Tibial nerve (tissue), 4 donors: Measurements from ENCODE around the gene ADRA2C. TPM values are rescaled to one million over a fixed set of nuclear protein-coding genes. Genes with fewer than 3 reads are reported as not detected.

Experiments used
- DNase-seq, 2 donors: peaks; one replicate each; pipeline ENCODE4 v3.0.0-alpha.2; 2019; ENCODE audit warnings: low spot score in 2 of 2
- H3K27ac ChIP-seq, 4 donors: fragments of 200-600 bp; sonication (generic) in 3 of 4; one replicate each; pipeline ENCODE4 v1.5.1; 2017 to 2019; ENCODE audit warnings: mild to moderate bottlenecking in 1 of 4
- H3K27me3 ChIP-seq, 2 donors: fragments of 200-600 bp; sonication (generic) in 1 of 2; one replicate each; pipeline versions ENCODE4 v1.5.1 to v1.6.0; 2017 to 2019
- H3K36me3 ChIP-seq, 3 donors: fragments of 200-600 bp; sonication (generic); one replicate each; pipeline ENCODE4 v1.5.1; 2018 to 2019
- H3K4me1 ChIP-seq, 4 donors: fragments of 200-600 bp; sonication (generic) in 3 of 4; one replicate each; pipeline ENCODE4 v1.5.1; 2017 to 2019
- H3K4me3 ChIP-seq, 4 donors: fragments of 200-600 bp; sonication (generic) in 3 of 4; one replicate each; pipeline ENCODE4 v1.5.1; 2017 to 2019; ENCODE audit warnings: mild to moderate bottlenecking in 1 of 4, moderate library complexity in 1 of 4
- H3K9me3 ChIP-seq, 4 donors: fragments of 200-600 bp; sonication (generic) in 3 of 4; one replicate each; pipeline ENCODE4 v1.5.1; 2017 to 2019
- CTCF ChIP-seq, 5 experiments: fragments of 200-600 bp in 3 of 5; fragments of 450-650 bp in 2 of 5; sonication (generic) in 3 of 5; IDR thresholded peaks; one replicate each; pipeline ENCODE4 v1.5.1; 2016 to 2019; ENCODE audit warnings: antibody characterized with exemption in 5 of 5, mild to moderate bottlenecking in 3 of 5, moderate library complexity in 2 of 5
- EP300 ChIP-seq, 2 donors: sonication (generic); formaldehyde crosslinking; IDR thresholded peaks; one replicate each; pipeline ENCODE4 v1.6.1; 2017; ENCODE audit warnings: antibody characterized with exemption in 2 of 2, mild to moderate bottlenecking in 1 of 2
- POLR2A ChIP-seq, 2 donors: fragments of 450-650 bp; IDR thresholded peaks; one replicate each; pipeline ENCODE4 v1.6.1; 2017; ENCODE audit warnings: antibody characterized with exemption in 2 of 2, mild to moderate bottlenecking in 2 of 2, moderate library complexity in 2 of 2
- WGBS, 2 donors: methylation state at CpG; one replicate each; pipeline ENCODE4 v1.1.5; 2018; 5-methylcytosine and 5-hydroxymethylcytosine counted together
- total RNA-seq, 4 donors: library from RNA; depleted of rRNA; stranded (reverse); fragments of >200 nt; gene quantifications; one replicate each; pipeline ENCODE4 v1.1.0, GENCODE V29; 2016

ADRA2C gene
- total RNA-seq: 10 to 100 TPM in 2 of 4 donors, 1 to 10 TPM in 2; 3.1 to 13.2 (median 7.5) TPM

- no peak for DNase-seq
- peaks cover 0 to 22% (median 0%) of the 10 kb centered on the region in 4 donors for H3K4me1 ChIP-seq
- H3K9me3 ChIP-seq: no peaks in the 10 kb centered on the region
- peak within 1 kb of the TSS in 1 of 4 donors; percentile 46 for H3K27ac ChIP-seq
- peak within 1 kb of the TSS in 2 of 4 donors; percentile 7 to 45 for H3K4me3 ChIP-seq
- H3K36me3 ChIP-seq: no peaks in the 10 kb centered on the region
- whole genome bisulfite sequencing, 2 donors: 0 to 1% methylated on average over 8 to 31 of the region's 131 CpGs
- H3K27me3 ChIP-seq: peaks cover 0 to 30% of the 10 kb centered on the region in 2 donors
- TF ChIP-seq POLR2A (IDR thresholded peaks at IDR 0.05) (no peak), EP300 (IDR thresholded peaks at IDR 0.05) (no peak), CTCF (IDR thresholded peaks at IDR 0.05) (no peak)
These were observed at the start of gene ADRA2C for GRCh38 chr4:3766036-3766784. ADRA2C (plus strand) TSS chr4:3766385; CDS start chr4:3766607, 222 bp downstream.

GRCh38 chr4:3716631-3717235 is 49.5 kb upstream of the ADRA2C start:
- H3K4me3 ChIP-seq: no peak overlapping the region
- 79 to 81% methylated on average over 10 of the region's 10 CpGs for WGBS, 2 donors
- DNase-seq: no peak
- peaks cover 0 to 22% (median 0%) of the 10 kb centered on the region in 4 donors for H3K9me3 ChIP-seq
- TF ChIP-seq CTCF (IDR thresholded peaks at IDR 0.05) (no peak), EP300 (IDR thresholded peaks at IDR 0.05) (no peak), POLR2A (IDR thresholded peaks at IDR 0.05) (no peak)
- H3K27ac ChIP-seq: no peak overlapping the region
- H3K4me1 ChIP-seq: no peaks in the 10 kb centered on the region
- no peaks in the 10 kb centered on the region for H3K36me3 ChIP-seq
- peaks cover 0 to 4% of the 10 kb centered on the region in 2 donors for H3K27me3 ChIP-seq

- H3K27me3 ChIP-seq: peaks cover 0 to 4% of the 10 kb centered on the region in 2 donors
- DNase-seq: no peak
These were observed 48.9 kb upstream of the ADRA2C start for GRCh38 chr4:3717241-3717640.

GRCh38 chr4:3718462-3718861 is 47.7 kb upstream of the ADRA2C start:
- Histone ChIP-seq H3K4me1 (no peaks in the 10 kb centered on the region), H3K9me3 (peaks cover 0 to 32% (median 0%) of the 10 kb centered on the region in 4 donors), H3K27me3 (peaks cover 0 to 14% of the 10 kb centered on the region in 2 donors), H3K36me3 (no peaks in the 10 kb centered on the region), H3K27ac (no peak overlapping the region), H3K4me3 (no peak overlapping the region)
- 73 to 82% methylated on average over 2 of the region's 2 CpGs for WGBS, 2 donors
- no peak for TF ChIP-seq POLR2A (IDR thresholded peaks at IDR 0.05)
- no peak for TF ChIP-seq CTCF (IDR thresholded peaks at IDR 0.05)
- TF ChIP-seq EP300 (IDR thresholded peaks at IDR 0.05): no peak
- no peak for DNase-seq

More at GRCh38 chr4:3717241-3717640, 48.9 kb upstream of the ADRA2C start:
- H3K9me3 ChIP-seq: peaks cover 0 to 23% (median 0%) of the 10 kb centered on the region in 4 donors
- H3K4me3 ChIP-seq: no peak overlapping the region
- no peak overlapping the region for H3K27ac ChIP-seq
- TF ChIP-seq CTCF (IDR thresholded peaks at IDR 0.05): no peak
- no peak for TF ChIP-seq POLR2A (IDR thresholded peaks at IDR 0.05)
- no peak for TF ChIP-seq EP300 (IDR thresholded peaks at IDR 0.05)
- WGBS, 2 donors: 72 to 81% methylated on average over 6 of the region's 6 CpGs
- H3K4me1 ChIP-seq: no peaks in the 10 kb centered on the region
- H3K36me3 ChIP-seq: no peaks in the 10 kb centered on the region

GRCh38 chr4:3719191-3719590 is 47.0 kb upstream of the ADRA2C start:
- Histone ChIP-seq H3K27me3 (peaks cover 0 to 21% of the 10 kb centered on the region in 2 donors), H3K9me3 (peaks cover 0 to 32% (median 0%) of the 10 kb centered on the region in 4 donors), H3K4me3 (no peak overlapping the region), H3K27ac (no peak overlapping the region), H3K4me1 (no peaks in the 10 kb centered on the region), H3K36me3 (no peaks in the 10 kb centered on the region)
- no peak for DNase-seq
- WGBS, 2 donors: 86 to 93% methylated on average over 7 of the region's 7 CpGs
- no peak for TF ChIP-seq EP300 (IDR thresholded peaks at IDR 0.05)
- no peak for TF ChIP-seq CTCF (IDR thresholded peaks at IDR 0.05)
- no peak for TF ChIP-seq POLR2A (IDR thresholded peaks at IDR 0.05)
